GM19328 (cell line): Measurements from ENCODE around the gene KLHL29.

Experiments
- ATAC-seq: cut with Tn5 transposase; IDR thresholded peaks from one replicate; pipeline ENCODE4 v1.9.1; 2021; ENCODE audit warnings: mild to moderate bottlenecking, moderate library complexity; ENCODE audit not compliant: unreplicated experiment

KLHL29 gene

GRCh38 chr2:23526835-23527790 is 142.1 kb downstream of the KLHL29 start:
- no peak for ATAC-seq

- ATAC-seq: no peak
These were observed 143.2 kb downstream of the KLHL29 start for GRCh38 chr2:23528171-23528570.

- ATAC-seq: no peak
These were observed 143.7 kb downstream of the KLHL29 start for GRCh38 chr2:23528690-23529089.

- ATAC-seq: no peak
These were observed 144.7 kb downstream of the KLHL29 start for GRCh38 chr2:23529659-23530058.

GRCh38 chr2:23530206-23530908 is 145.4 kb downstream of the KLHL29 start:
- ATAC-seq: no peak

- no peak for ATAC-seq
These were observed 145.9 kb downstream of the KLHL29 start for GRCh38 chr2:23530909-23531276.

- no peak for ATAC-seq
These were observed 146.3 kb downstream of the KLHL29 start for GRCh38 chr2:23531280-23531679.

GRCh38 chr2:23531881-23532280 is 146.9 kb downstream of the KLHL29 start:
- no peak for ATAC-seq

- peak; percentile 53 for ATAC-seq
These were observed 147.7 kb downstream of the KLHL29 start for GRCh38 chr2:23532391-23533337.

- no peak for ATAC-seq
These were observed 148.3 kb downstream of the KLHL29 start for GRCh38 chr2:23533338-23533695.

GRCh38 chr2:23534771-23535170 is 149.8 kb downstream of the KLHL29 start:
- ATAC-seq: no peak

- ATAC-seq: no peak
These were observed 151.3 kb downstream of the KLHL29 start for GRCh38 chr2:23536326-23536725.

GRCh38 chr2:23537991-23538390 is 153.0 kb downstream of the KLHL29 start:
- no peak for ATAC-seq

- ATAC-seq: no peak
These were observed 153.6 kb downstream of the KLHL29 start for GRCh38 chr2:23538566-23538965.

- no peak for ATAC-seq
These were observed 155.9 kb downstream of the KLHL29 start for GRCh38 chr2:23540804-23541360.

- no peak for ATAC-seq
These were observed 156.7 kb downstream of the KLHL29 start for GRCh38 chr2:23541503-23542229.

GRCh38 chr2:23542230-23542789 is 157.3 kb downstream of the KLHL29 start:
- ATAC-seq: no peak

GRCh38 chr2:23543302-23543701 is 158.3 kb downstream of the KLHL29 start:
- ATAC-seq: no peak

GRCh38 chr2:23543728-23544127 is 158.7 kb downstream of the KLHL29 start:
- ATAC-seq: no peak
